NCI-H524 treated with DMSO at 0.1 percent for 48 hours (cell line): ENCODE results near the gene ARID3B.
A peak's percentile ranks its signal among the peaks of the same experiment; 100 is the strongest.
"Not testable (repeated sequence)": the region's sequence is repeated elsewhere in the genome, so short reads cannot be mapped to it uniquely, and the experiment has no call there.

Experiments used
- DNase-seq: peaks from one replicate; lab custom pipeline; 2025; lab: John Stamatoyannopoulos, UW

ARID3B gene, protein sequence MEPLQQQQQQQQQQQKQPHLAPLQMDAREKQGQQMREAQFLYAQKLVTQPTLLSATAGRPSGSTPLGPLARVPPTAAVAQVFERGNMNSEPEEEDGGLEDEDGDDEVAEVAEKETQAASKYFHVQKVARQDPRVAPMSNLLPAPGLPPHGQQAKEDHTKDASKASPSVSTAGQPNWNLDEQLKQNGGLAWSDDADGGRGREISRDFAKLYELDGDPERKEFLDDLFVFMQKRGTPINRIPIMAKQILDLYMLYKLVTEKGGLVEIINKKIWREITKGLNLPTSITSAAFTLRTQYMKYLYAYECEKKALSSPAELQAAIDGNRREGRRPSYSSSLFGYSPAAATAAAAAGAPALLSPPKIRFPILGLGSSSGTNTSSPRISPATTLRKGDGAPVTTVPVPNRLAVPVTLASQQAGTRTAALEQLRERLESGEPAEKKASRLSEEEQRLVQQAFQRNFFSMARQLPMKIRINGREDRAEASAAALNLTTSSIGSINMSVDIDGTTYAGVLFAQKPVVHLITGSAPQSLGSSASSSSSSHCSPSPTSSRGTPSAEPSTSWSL

DNA sequence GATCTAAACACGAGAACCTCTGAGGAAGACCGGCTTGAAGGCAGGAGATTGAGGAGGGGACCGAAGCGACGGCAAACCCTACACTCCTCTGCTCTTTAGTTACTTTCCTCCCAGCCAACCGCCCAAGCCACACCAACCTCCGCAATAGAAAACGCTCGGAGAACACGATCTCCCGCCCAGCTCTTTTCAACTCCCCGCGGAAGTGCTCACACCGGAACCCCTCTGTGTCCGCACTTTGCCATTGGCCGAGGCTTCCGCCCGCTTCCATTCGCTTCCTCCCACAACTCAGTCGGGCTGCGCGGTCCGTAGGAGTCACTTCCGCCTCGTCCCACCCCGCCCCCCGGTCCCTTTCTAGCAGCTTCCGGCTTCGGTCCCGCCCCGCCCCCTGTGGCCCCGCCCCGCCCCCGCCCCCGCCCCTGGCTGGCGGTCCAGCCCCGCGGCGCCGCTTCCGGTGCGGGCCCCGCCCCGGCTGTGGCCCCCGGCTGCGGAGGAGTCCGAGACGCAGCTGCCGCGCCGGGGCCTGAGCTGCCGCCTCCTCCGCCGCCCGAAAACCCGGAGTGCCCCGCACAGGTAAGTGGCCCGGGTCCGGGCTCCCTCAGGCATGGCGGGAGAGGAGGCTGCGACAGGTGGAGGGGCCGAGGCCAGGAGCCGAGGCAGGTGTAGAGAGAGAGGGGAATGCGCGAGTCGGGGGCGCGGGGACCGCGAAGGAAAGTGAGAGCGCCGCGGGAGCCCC is at the start of gene ARID3B:
TSS of gene ARID3B (plus strand) at position 460 of the 733 bp plus-strand sequence. CDS start 2,717 bp downstream, outside the sequence.
- DNase-seq = peak; percentile 95

DNA sequence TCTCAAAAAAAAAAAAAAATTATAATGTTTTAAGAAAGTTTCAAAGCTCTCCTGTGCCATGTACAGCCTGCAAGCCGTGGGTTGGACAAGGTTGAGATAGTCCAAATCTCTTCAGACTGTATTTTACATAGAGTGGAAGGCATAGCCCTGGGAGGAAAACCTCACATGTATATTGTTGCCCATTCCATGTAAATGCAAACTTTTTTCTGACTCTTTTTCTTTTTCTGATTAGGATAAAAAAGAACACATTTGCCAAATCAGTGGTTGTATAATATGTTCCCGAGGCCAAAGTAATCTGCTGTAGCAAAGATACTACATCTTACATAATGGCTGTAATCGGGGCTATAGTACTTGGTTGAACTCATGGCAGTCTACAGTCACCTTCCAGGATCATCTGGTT is 44.4 kb upstream of the ARID3B start:
- DNase-seq = no peak

DNA sequence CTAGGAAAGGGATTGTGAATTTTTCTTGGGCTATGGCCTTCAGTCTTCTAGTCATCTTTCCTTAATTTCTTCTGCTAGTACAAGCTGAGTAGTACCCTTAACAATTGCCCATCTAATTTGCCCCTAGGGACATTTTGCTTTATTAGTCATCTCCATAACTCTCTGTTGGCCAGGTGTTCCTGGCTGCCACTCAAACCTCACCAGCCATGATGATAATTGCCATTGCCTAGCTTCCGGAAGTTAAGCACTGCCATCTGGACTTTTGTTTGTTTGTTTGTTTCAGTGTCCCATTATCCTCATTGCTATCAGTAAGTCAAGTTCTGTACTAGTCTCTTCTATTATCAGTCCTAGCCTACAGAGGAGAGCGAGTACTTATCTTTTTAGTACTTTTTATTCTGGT is 43.4 kb upstream of the ARID3B start:
- peak; percentile 94 for DNase-seq

DNA sequence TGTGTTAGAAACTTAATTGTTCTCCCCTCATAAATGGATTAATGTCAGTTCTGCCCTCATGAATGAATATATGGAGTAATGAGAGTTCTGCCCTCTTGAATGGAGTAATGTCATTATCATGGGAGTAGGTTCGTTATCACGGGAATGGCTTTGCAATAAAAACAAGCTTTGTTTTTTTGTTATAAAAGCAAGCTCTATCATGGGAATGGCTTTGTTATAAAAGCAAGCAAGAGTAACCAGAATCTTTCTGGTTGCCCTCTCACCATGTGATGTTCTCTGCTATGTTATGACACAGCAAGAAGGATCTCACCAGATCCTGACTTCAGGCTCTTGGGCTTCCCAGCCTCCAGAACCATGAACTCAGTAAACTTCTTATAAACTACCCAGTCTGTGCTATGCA is 41.7 kb upstream of the ARID3B start:
- no peak for DNase-seq

DNA sequence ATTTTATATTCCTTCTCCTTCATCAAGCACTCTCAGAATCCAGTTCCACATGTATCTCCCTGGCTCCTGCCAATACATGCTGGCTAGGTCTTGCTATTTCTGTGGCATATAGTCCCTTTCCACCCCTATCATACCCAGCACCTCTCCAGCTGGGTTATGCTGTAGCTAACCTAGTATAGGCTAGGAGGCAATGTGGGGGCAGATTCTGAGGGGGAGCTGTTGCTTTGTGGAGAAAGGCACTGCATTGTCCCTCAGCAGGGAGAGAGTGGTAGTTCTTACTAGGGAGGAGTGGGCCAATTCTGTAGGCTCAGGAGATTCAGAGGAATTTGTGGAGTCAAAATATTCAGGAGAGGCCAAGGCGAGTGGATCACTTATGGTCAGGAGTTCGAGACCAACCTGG is 40.6 kb upstream of the ARID3B start:
- DNase-seq = no peak

DNA sequence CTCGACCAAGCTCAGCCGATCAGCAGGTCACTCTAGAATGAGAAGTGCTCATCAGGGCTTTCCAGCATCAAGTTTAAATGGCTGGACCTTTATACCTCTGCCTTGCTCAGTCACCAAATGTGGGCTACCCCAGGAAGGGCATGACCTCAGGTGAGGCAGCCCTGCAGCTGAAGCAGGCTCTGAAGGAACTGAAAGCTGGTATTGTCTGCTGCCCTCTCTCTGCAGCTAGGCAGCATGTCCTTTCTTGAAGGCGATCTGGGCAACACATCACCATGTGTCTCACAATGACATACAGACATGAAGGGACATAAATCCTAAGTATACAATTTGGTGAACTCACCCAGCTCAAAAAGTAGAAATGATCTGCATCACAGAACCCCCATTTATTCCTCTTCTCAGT is 38.7 kb upstream of the ARID3B start:
- no peak for DNase-seq

DNA sequence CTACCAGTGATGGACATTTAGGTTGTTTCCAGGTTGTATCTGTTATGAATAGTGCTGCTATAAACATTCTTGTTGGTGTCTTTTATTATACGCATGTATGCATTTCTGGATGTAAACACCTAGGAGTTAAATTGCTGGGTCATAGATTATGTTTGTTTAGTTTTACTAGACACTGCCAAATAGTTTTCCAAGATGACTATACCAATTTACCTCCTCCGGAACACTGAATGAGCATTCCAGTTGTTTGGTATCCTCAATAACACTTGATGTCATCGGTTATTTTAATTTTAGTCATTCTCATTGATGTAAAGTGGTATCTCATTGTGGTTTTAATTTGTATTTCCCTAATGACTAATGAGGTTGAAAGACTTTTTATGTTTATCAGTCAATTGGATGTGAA is 36.6 kb upstream of the ARID3B start:
- no peak for DNase-seq

DNA sequence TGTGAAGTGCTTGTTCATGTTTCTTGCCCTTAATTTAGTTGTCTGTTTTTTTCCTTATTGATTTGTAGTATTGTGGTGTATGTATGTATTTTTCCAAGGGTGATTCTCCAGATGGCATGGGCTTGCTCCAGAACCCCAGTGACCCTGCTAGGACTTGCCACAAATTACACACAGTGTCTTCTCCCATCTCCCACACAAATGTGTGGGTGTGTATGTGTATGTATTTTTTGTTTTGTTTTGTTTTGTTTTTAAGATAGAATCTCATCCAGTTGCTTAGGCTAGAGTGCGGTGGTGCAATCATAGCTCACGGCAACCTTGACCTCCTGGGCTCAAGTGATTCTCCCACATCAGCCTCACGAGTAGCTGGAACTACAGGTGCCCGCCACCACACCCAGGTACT is 36.2 kb upstream of the ARID3B start:
- no peak for DNase-seq

DNA sequence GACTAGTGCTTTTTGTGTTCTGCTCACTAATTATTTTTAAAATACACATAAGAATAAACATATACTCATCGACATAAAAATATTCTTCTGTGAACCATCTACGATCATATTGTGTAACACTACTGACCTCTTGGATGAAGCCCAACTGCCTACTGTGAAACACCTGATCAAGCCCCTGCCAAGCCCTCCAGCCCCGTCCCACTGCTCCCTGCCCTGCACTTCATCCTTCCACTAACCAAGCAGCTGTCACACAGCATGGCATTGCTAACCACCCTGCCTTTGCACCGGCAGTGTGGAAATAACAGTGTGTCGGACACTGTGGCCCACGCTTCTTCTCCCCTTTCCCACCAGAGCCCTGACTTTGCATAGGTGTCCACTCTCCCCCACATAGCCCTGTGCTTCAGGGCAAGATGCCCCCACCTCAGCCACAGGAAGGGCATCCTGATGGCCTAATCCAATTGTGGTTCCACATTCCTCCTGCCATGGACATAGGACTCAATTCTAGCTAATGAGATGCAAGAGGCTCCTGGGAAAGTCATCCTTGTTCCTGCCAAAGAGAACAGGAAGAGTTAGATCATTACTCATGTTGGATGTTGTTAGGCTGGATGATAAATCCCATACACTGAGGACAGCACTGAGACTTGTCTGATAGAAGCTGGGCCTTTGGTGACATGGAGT is 35.0 kb upstream of the ARID3B start:
- no peak for DNase-seq

DNA sequence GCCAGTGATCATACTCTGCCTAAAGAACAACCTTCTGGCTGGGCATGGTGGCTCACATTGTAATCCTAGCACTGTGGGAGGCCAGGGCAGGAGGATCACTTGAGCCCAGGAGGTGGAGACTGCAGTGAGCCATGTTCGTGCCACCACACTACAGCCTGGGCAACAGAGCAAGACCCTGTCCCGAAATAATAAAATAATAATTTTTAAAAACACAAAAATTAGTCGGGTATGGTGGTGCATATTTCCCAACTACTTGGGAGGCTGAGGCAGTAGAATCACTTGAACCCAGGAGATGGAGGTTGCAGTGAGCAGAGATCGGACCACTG is 34.5 kb upstream of the ARID3B start:
- DNase-seq = no peak

DNA sequence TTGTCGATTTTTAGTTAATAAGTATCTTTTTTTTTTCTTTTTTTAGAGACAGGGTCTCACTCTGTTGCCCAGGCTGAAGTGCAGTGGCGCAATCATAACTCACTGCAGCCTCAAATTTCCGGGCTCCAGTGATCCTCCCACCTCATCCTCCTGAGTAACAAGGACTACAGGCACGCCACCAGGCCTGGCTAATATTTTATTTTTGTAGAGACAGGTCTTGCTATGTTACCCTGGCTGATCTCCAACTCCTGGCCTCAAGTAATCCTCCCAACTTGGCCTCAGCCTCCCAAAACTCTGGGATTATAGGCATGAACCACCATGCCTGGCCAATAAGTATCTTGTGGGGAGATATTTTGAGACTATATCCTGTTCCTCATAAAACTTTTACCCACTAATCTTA is 29.4 kb upstream of the ARID3B start:
- no peak for DNase-seq

DNA sequence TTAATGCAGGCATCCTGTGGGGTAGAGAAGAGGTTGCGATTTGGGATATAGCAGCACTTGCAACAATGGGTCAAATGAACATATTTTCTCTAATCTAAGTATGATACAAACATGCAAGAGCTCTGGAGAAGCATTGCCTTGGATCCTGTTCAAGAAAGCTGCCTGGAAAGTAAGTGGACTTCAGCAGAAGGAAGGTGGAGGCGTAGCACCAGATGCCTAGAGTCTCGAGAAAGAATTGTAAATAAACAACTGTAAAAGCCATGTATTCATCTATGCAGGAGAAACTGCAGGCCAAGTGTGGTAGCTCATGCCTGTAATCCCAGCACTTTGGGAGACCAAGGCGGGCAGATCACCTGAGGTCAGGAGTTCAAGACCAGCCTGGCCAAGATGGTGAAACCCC is 27.0 kb upstream of the ARID3B start:
- not testable (repeated sequence) for DNase-seq

DNA sequence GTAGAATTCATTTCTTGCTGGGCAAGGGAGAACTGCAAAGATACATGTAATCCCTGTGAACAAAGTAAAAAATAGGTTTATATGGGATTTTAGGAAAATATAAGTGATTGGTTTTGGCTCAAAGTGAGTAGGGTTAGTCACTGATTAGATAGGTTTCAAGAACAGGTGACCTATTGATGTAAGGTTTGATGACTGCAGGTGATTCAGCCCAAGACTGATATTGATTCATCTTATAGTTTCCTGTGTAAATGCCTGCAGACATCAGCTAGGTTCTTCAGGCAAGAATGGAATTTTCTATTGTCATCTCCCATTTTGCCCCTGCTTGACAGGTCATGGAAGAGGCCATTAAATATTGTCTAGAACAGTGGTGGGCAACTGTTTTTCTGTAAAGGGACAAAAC is 23.9 kb upstream of the ARID3B start:
- no peak for DNase-seq

DNA sequence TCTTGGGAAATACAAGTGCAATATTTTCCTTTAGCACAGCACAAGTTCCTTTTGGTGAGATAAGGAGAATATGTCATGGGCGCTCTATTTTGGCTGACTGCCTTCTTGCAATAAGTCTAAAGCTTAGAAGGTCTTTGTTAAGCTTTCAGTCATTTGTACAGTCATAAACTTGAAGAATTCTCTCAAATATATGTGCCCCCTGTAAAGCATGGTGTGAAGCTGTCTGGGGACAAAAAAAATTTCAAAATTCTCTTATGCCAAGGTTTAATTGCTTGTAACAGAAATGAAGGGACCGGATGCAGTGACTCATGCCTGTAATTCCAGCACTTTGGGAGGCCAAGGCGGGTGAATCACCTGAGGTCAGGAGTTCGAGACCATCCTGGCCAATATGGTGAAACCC is 21.7 kb upstream of the ARID3B start:
- no peak for DNase-seq

DNA sequence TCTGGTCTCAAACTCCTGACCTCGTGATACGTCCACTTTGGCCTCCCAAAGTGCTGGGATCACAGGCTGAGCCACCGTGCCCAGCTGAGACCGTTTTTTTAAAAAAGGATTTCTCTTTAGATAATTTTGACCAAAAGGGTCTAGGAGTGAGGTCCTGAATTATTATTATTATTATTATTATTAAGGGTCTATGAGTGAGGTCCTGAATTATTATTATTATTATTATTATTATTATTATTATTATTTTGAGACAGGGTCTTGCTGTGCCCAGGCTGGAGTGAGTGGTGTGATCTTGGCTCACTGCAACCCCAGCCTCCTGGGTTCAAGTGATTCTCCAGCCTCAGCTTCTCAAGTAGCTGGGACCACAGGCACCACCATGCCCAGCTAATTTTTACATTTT is 20.6 kb upstream of the ARID3B start:
- no peak for DNase-seq

DNA sequence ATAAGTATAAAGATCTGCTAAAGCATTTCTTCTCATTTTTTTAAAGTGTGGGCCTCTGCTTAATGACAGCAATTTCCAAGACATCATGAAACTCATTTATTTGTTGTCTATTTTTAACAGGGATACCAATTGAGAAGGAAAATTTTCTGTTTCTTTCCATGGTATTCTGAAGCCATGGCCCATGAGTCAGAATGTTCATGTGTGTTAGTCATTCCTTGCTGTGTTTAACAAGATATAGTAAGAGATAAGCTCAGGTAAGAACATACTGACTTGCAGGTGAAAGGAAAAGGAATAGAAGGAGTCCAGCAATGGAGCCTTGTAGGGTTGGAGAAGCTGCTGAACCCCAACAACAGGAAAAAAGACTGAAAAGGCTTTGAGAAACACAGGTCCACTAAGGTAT is 17.0 kb upstream of the ARID3B start:
- no peak for DNase-seq

DNA sequence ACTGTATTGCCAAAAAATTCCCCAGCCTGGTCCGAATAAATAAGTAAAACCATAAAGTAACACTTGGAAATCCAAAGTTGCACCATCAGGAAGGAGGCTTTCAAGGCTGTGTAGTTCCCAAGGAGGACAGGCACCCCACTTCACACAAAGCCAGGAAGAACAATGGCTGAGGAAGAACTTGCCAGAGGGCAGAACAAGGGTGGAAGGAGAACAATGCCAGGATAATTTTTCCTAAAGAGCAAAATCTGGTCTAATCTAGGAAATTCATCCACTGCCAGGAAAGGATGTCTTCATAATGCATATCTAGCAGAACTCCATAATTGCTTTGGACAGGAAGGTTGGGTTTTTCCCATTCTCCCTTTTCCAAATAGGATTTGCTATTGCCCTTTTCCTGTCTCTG is 15.7 kb upstream of the ARID3B start:
- DNase-seq = no peak

DNA sequence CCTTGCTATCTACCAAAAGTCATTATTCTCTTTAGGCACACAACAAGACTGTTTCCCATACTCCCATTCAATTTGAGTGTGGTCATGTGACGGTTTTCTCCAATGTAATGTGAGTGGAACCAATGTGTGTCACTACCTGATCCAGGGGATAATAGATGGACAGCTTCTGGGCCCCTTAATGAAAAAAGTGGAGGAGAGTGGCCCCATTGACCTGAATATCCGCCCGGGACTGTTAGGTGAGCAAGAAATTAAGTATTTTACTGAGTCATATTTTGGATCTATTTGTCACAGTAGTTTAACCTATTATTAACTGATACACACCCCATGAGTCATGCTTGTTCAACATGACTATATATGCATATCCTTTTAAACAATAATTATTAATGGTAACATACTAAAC is 15.1 kb upstream of the ARID3B start:
- DNase-seq = no peak

DNA sequence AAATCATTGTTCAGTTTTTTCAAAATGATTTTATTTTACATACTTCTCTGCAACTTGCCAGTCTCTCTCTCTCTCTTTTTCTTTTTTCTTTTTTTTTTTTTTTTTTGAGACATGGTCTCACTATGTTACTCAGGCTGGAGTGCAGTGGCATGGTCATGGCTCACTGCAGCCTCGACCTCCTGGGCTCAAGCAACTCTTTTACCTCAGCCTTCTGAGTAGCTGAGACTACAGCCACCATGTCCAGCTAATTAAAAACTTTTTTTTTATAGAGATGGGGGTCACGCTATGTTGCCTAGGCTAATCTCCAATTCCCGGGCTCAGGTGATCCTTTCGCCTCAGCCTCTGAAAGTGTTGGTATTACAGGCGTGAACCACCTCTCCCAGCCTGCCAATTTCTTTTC is 12.1 kb upstream of the ARID3B start:
- no peak for DNase-seq

DNA sequence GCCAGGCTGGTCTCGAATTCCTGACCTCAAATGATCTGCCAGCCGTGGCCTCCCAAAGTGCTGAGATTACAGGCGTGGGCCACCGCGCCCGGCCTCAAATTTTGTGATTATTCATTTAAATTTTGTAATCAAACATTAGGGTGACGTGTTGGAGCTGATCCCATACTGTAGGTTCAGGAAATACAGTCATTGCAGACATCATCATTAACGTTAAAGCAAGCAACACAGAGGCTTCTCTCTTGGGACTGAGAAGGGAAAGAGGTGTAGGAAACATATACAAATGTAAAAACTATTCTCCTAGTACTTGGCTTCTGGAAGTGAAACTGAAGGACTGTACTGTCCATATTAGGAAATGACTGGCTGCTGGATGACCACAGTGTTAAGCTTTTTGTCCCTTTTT is 11.1 kb upstream of the ARID3B start:
- no peak for DNase-seq

DNA sequence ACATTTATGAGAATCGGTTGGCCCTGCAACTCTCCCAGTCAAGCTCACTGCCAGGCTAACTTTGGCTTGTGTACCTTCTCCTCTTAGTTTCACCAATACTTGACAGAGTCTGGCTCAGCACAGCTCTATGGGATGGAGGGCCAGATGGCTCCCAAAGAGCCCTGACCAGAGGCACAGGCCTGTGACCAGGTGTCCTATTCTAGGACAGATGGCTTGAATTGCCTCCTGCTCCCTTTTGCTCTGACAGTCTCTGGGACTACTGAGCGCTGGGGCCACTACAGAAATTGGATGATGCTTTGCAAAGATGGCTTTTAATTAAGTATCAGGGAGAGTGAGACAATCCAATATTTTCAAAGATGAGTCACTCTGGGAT is 10.3 kb upstream of the ARID3B start:
- DNase-seq = peak; percentile 89

DNA sequence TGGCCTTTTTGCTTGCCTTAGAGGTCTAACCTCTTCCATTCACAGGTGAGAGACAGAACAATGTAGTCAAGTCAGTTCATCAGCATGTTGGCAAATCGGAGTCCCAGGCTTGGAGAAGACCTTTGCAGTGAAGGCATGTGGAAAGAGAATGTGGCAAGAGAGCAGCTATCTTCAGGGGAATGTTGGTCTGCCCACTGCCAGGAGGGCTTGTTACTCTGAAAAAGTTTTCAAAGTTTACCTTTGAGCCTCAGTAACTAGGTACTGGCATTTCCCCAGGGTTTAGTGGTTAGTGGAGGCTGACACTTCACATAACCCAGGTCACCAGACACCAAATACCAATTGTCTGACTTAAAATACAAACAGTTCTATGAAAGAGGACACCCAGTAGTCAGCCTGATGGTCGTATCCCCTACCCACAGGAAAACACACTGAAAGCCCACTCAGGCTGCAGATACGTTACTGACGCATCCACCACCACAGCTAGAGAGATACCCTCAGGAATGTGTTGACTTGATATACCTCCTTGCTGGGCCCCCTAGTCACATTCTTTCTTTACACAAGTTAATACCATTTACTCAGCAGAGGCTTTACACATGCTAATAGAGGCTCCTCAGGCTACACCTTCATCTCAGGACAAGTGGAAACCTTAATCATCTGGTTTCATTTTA is 9.7 kb upstream of the ARID3B start:
- no peak for DNase-seq
